H1 (cell line): ENCODE measurements around the gene ARHGAP26. TPM values are rescaled to one million over a fixed set of nuclear protein-coding genes. Genes with fewer than 3 reads are reported as not detected.

ENCODE experiments used
- CTCF ChIA-PET: fragments of 300-600 bp; sonication (Branson Sonifier 250); formaldehyde crosslinking; loops from one replicate; lab custom pipeline; 2021; ENCODE audit not compliant: partially characterized antibody; lab: Charles Lee
- POLR2A ChIA-PET: fragments of 300-600 bp; sonication (Branson Sonifier 250); formaldehyde crosslinking; loops from one replicate; lab custom pipeline; 2021; ENCODE audit warnings: inconsistent platforms; ENCODE audit not compliant: partially characterized antibody; lab: Charles Lee
- DNase-seq, 2 experiments: peaks; one replicate each; pipeline versions ENCODE4 v3.0.0 to v3.0.0-alpha.2; 2010 to 2022; ENCODE audit warnings: low spot score in 2 of 2, low read depth in 1 of 2, mixed read lengths in 1 of 2
- FAIRE-seq: peaks from 2 replicates; lab custom pipeline; 2011; peaks lifted over from hg19 to GRCh38; lab: Jason Lieb, UNC
- H2AFZ ChIP-seq: 2 replicates; pipeline ENCODE4 v1.8.1; 2012; ENCODE audit warnings: low read length, inconsistent platforms
- H2AK5ac ChIP-seq: 2 replicates; pipeline ENCODE4 v1.6.1; 2013; ENCODE audit warnings: low read depth, low read length
- H2BK120ac ChIP-seq: replicated peaks from 2 replicates; pipeline ENCODE3; 2013; ENCODE audit warnings: low read depth, low read length, inconsistent platforms
- H2BK12ac ChIP-seq: 2 replicates; pipeline ENCODE4 v1.6.1; 2013; ENCODE audit warnings: low read depth, low read length
- H2BK15ac ChIP-seq: 2 replicates; pipeline ENCODE4 v1.6.1; 2013; ENCODE audit warnings: low read length
- H2BK20ac ChIP-seq: 2 replicates; pipeline ENCODE4 v1.6.1; 2013; ENCODE audit warnings: low read length
- H2BK5ac ChIP-seq: 2 replicates; pipeline ENCODE4 v1.6.1; 2013; ENCODE audit warnings: low read depth, low read length
- H3K14ac ChIP-seq: 2 replicates; pipeline ENCODE4 v1.6.1; 2013; ENCODE audit warnings: inconsistent platforms; ENCODE audit not compliant: insufficient read length
- H3K18ac ChIP-seq: 2 replicates; pipeline ENCODE4 v1.6.1; 2013; ENCODE audit warnings: low read length; ENCODE audit errors: extremely low read depth
- H3K23ac ChIP-seq: 2 replicates; pipeline ENCODE4 v1.6.1; 2013; ENCODE audit warnings: inconsistent platforms; ENCODE audit not compliant: insufficient read length
- H3K23me2 ChIP-seq: 2 replicates; pipeline ENCODE4 v1.6.1; 2013; ENCODE audit warnings: low read depth, low read length
- H3K27ac ChIP-seq: 2 replicates; pipeline ENCODE4 v1.6.1; 2011; ENCODE audit warnings: low read depth, low read length, inconsistent platforms
- H3K27me3 ChIP-seq, 4 experiments: replicated peaks in 1 of 4; 1 replicate in 1 of 4; 2 replicates in 3 of 4; pipeline versions ENCODE4 v1.6.1 to v1.8.1; 2011 to 2013; ENCODE audit warnings: low read length in 3 of 4, mild to moderate bottlenecking in 3 of 4, inconsistent platforms in 2 of 4, mixed read lengths in 2 of 4, moderate library complexity in 1 of 4; ENCODE audit not compliant: control insufficient read depth in 3 of 4, insufficient read depth in 3 of 4; ENCODE audit errors: extremely low read depth in 1 of 4
- H3K36me3 ChIP-seq, 4 experiments: 2 replicates each; pipeline versions ENCODE4 v1.6.1 to v1.8.1; 2011 to 2013; ENCODE audit warnings: mild to moderate bottlenecking in 4 of 4, low read length in 3 of 4, moderate library complexity in 2 of 4, control low read depth in 1 of 4, inconsistent platforms in 1 of 4; ENCODE audit not compliant: insufficient read depth in 4 of 4, control insufficient read depth in 2 of 4
- H3K4ac ChIP-seq: replicated peaks from 2 replicates; pipeline ENCODE3; 2013; ENCODE audit warnings: low read length, low read depth, mixed read lengths, inconsistent platforms; ENCODE audit not compliant: insufficient read length
- H3K4me1 ChIP-seq, 4 experiments: replicated peaks in 1 of 4; 1 replicate in 1 of 4; 2 replicates in 3 of 4; pipeline versions ENCODE4 v1.6.1 to v1.8.1; 2011 to 2013; ENCODE audit warnings: low read length in 3 of 4, inconsistent platforms in 2 of 4, mixed read lengths in 1 of 4; ENCODE audit not compliant: insufficient read depth in 4 of 4, control insufficient read depth in 3 of 4
- H3K4me2 ChIP-seq, 2 experiments: 2 replicates each; pipeline versions ENCODE4 v1.6.1 to v1.8.1; 2011 to 2013; ENCODE audit warnings: low read depth in 2 of 2, low read length in 2 of 2, control low read depth in 1 of 2, inconsistent platforms in 1 of 2, mild to moderate bottlenecking in 1 of 2; ENCODE audit not compliant: insufficient read depth in 1 of 2
- H3K4me3 ChIP-seq, 4 experiments: fragments of 200-600, 300-600 bp in 1 of 4; sonication (generic), shearing (Covaris generic), sonication (Bioruptor Twin) in 1 of 4; 2 replicates each; pipeline versions ENCODE4 v1.5.1 to v1.8.1; 2011 to 2016; ENCODE audit warnings: low read length in 4 of 4, low read depth in 3 of 4, control low read depth in 2 of 4, inconsistent platforms in 2 of 4, mild to moderate bottlenecking in 2 of 4, mixed read lengths in 1 of 4, moderate library complexity in 1 of 4; ENCODE audit not compliant: insufficient read depth in 2 of 4; ENCODE audit errors: extremely low read depth in 1 of 4
- H3K56ac ChIP-seq: replicated peaks from 2 replicates; pipeline ENCODE3; 2013; ENCODE audit warnings: low read depth, mild to moderate bottlenecking, mixed read lengths, low read length, inconsistent platforms; ENCODE audit not compliant: insufficient read length
- H3K79me1 ChIP-seq: 2 replicates; pipeline ENCODE4 v1.6.1; 2013; ENCODE audit warnings: low read depth, low read length, control low read depth
- H3K79me2 ChIP-seq, 2 experiments: 2 replicates each; pipeline versions ENCODE4 v1.6.1 to v1.8.1; 2012 to 2013; ENCODE audit warnings: low read length in 2 of 2, mild to moderate bottlenecking in 2 of 2, inconsistent platforms in 1 of 2; ENCODE audit not compliant: insufficient read depth in 2 of 2, control insufficient read depth in 1 of 2
- H3K9ac ChIP-seq, 4 experiments: replicated peaks in 1 of 4; 1 replicate in 1 of 4; 2 replicates in 3 of 4; pipeline versions ENCODE4 v1.6.1 to v1.8.1; 2011 to 2013; ENCODE audit warnings: low read depth in 3 of 4, low read length in 3 of 4, control low read depth in 2 of 4, mild to moderate bottlenecking in 2 of 4, moderate library complexity in 2 of 4, inconsistent platforms in 1 of 4; ENCODE audit errors: extremely low read depth in 1 of 4
- H3K9me3 ChIP-seq, 2 experiments: 2 replicates each; pipeline versions ENCODE4 v1.6.1 to v1.8.1; 2012 to 2013; ENCODE audit warnings: mild to moderate bottlenecking in 2 of 2, moderate library complexity in 2 of 2, control low read depth in 1 of 2, inconsistent platforms in 1 of 2, low read depth in 1 of 2, low read length in 1 of 2, mixed read lengths in 1 of 2; ENCODE audit not compliant: insufficient read depth in 2 of 2
- H4K20me1 ChIP-seq, 2 experiments: replicated peaks in 1 of 2; 2 replicates each; pipeline versions ENCODE3 to v1.8.1; 2011 to 2013; ENCODE audit warnings: inconsistent platforms in 2 of 2, low read length in 2 of 2, mild to moderate bottlenecking in 1 of 2; ENCODE audit not compliant: insufficient read depth in 2 of 2, control insufficient read depth in 1 of 2
- H4K5ac ChIP-seq: 2 replicates; pipeline ENCODE4 v1.6.1; 2013; ENCODE audit warnings: low read length, low read depth, mixed read lengths, inconsistent platforms; ENCODE audit not compliant: insufficient read length
- H4K8ac ChIP-seq: 2 replicates; pipeline ENCODE4 v1.8.0; 2013; ENCODE audit warnings: mild to moderate bottlenecking, moderate library complexity, low read length, inconsistent platforms; ENCODE audit not compliant: insufficient read depth; ENCODE audit errors: extremely low read depth
- H4K91ac ChIP-seq: replicated peaks from 2 replicates; pipeline ENCODE3; 2013; ENCODE audit warnings: low read length, mixed read lengths, inconsistent platforms; ENCODE audit not compliant: insufficient read length
- ATF2 ChIP-seq: IDR thresholded peaks from 2 replicates; pipeline ENCODE4 v1.6.1; 2012; ENCODE audit warnings: low read length, inconsistent platforms
- EP300 ChIP-seq, 2 experiments: IDR thresholded peaks; 1 replicate in 1 of 2; 2 replicates in 1 of 2; pipeline ENCODE4 v1.6.1; 2011 to 2012; ENCODE audit warnings: low read depth in 2 of 2, low read length in 2 of 2, mild to moderate bottlenecking in 2 of 2, borderline replicate concordance in 1 of 2, inconsistent platforms in 1 of 2, moderate library complexity in 1 of 2
- FOSL1 ChIP-seq: IDR thresholded peaks from 2 replicates; pipeline ENCODE4 v1.6.1; 2011; ENCODE audit warnings: mild to moderate bottlenecking, low read depth, low read length, moderate library complexity; ENCODE audit not compliant: insufficient read depth
- HDAC2 ChIP-seq, 2 experiments: fragments of 300-600 bp in 1 of 2; sonication (generic) in 1 of 2; IDR thresholded peaks; 2 replicates each; pipeline ENCODE4 v1.6.1; 2011 to 2012; ENCODE audit warnings: low read depth in 2 of 2, low read length in 2 of 2, mild to moderate bottlenecking in 2 of 2, moderate library complexity in 2 of 2, borderline replicate concordance in 1 of 2, inconsistent platforms in 1 of 2
- JUN ChIP-seq: IDR thresholded peaks from 2 replicates; pipeline ENCODE4 v1.6.1; 2011; ENCODE audit warnings: low read depth, mild to moderate bottlenecking, improper control_type of control experiment, low read length
- JUND ChIP-seq: IDR thresholded peaks from 2 replicates; pipeline ENCODE4 v1.6.1; 2011; ENCODE audit warnings: mild to moderate bottlenecking, improper control_type of control experiment, low read length
- KDM1A ChIP-seq: fragments of 200-600, 300-600 bp; sonication (generic); IDR thresholded peaks from 2 replicates; pipeline ENCODE4 v1.7.1; 2016; ENCODE audit warnings: mild to moderate bottlenecking, low read length, borderline replicate concordance
- RBBP5 ChIP-seq: IDR thresholded peaks from 2 replicates; pipeline ENCODE4 v1.7.1; 2012; ENCODE audit warnings: low read depth, mild to moderate bottlenecking, inconsistent platforms, low read length, moderate library complexity, borderline replicate concordance
- SIRT6 ChIP-seq: IDR thresholded peaks from one replicate; pipeline ENCODE4 v1.7.1; 2012; ENCODE audit warnings: low read length, inconsistent platforms
- TAF7 ChIP-seq: optimal IDR thresholded peaks from 2 replicates; pipeline ENCODE3; 2011; ENCODE audit warnings: low read depth, mild to moderate bottlenecking, inconsistent platforms, low read length, moderate library complexity, borderline replicate concordance
- TBP ChIP-seq: IDR thresholded peaks from 2 replicates; pipeline ENCODE4 v1.6.1; 2011; ENCODE audit warnings: low read depth, low read length, improper control_type of control experiment
- WGBS, 2 experiments: shearing (Covaris generic) in 1 of 2; methylation state at CpG; one replicate each; pipeline versions ENCODE4 v1.1.6 to v1.1.7; 2013 to 2015; ENCODE audit warnings: low lambda C conversion rate in 2 of 2, mixed read lengths in 2 of 2, inconsistent platforms in 1 of 2, low coverage in 1 of 2, missing lambda C conversion rate in 1 of 2; ENCODE audit not compliant: insufficient replicate concordance in 2 of 2, insufficient coverage in 1 of 2, insufficient read length in 1 of 2; ENCODE audit errors: extremely low coverage in 1 of 2, missing lambda C conversion rate in 1 of 2; 5-methylcytosine and 5-hydroxymethylcytosine counted together
- polyA plus RNA-seq, 7 experiments: library from polyadenylated mRNA; depleted of rRNA in 3 of 7; stranded (reverse) in 5 of 7; unstranded in 2 of 7; fragments of >200 nt in 5 of 7; fragments of 200-250 nt in 2 of 7; gene quantifications; 1 replicate in 5 of 7; 2 replicates in 1 of 7; 4 replicates in 1 of 7; pipeline versions ENCODE4 v1.2.1 to v1.2.3, GENCODE V29; 2011 to 2013; ENCODE audit warnings: missing spikeins in 2 of 7, mixed read lengths in 2 of 7
- total RNA-seq: library from RNA; stranded (reverse); fragmentation: NEBNext Ultra II Directional; extraction: Animal tissue kit (Norgen Biotek cat#: 25700); gene quantifications from 2 replicates; pipeline ENCODE4 v1.2.1, GENCODE V29; 2021

The ARHGAP26 gene
- total and polyA plus RNA-seq, 2 of the 8 experiments (the other 6 are each of a cell fraction or from before 2014, with no cell fraction given) = 7.1 to 24.8 TPM

GRCh38 chr5:143037071-143037470, 266.9 kb downstream of the ARHGAP26 start:
- no peak overlapping the region for H2BK120ac ChIP-seq
- no peaks in the 10 kb centered on the region for H3K79me1 ChIP-seq
- FAIRE-seq (peak; percentile 89), DNase-seq (peak in 1 of 2 experiments; percentile 19)
- no peak overlapping the region for H3K27ac ChIP-seq
- no peak overlapping the region for H3K56ac ChIP-seq
- H3K9me3 ChIP-seq = no peaks in the 10 kb centered on the region
- H3K4me1 ChIP-seq = peaks cover 0 to 12% (median 6%) of the 10 kb centered on the region in 4 experiments; a peak in 5 of 7 replicates
- H2AK5ac ChIP-seq = no peak overlapping the region
- H3K9ac ChIP-seq = no peak overlapping the region
- H2BK15ac ChIP-seq = no peak overlapping the region
- no peak overlapping the region for H3K4ac ChIP-seq
- no peak overlapping the region for H2BK5ac ChIP-seq
- no peak overlapping the region for H3K4me3 ChIP-seq
- ChIA-PET POLR2A (interaction anchor here (1.0 kb wide), 1 partner anchor 53 kb away, joined by 3 read pairs; no protein-coding TSS in a partner anchor), CTCF (interaction anchor here (1.0 to 1.6 kb wide), 3 partner anchors 10 to 72 kb away, joined by 3 to 4 read pairs (median 3); no protein-coding TSS in a partner anchor)
- no peak overlapping the region for H4K8ac ChIP-seq
- H3K23ac ChIP-seq = no peak overlapping the region
- no peak overlapping the region for H2AFZ ChIP-seq
- no peaks in the 10 kb centered on the region for H3K79me2 ChIP-seq
- H4K91ac ChIP-seq = no peak overlapping the region
- no peak overlapping the region for H2BK20ac ChIP-seq
- H3K4me2 ChIP-seq = no peak overlapping the region
- no peaks in the 10 kb centered on the region for H4K20me1 ChIP-seq
- H4K5ac ChIP-seq = no peak overlapping the region
- no peak overlapping the region for H3K18ac ChIP-seq
- peaks cover 0 to 3% (median 0%) of the 10 kb centered on the region in 4 experiments; a peak in 1 of 8 replicates for H3K36me3 ChIP-seq
- H3K27me3 ChIP-seq = no peaks in the 10 kb centered on the region; a peak in 1 of 7 replicates
- H3K23me2 ChIP-seq = no peaks in the 10 kb centered on the region
- no peak overlapping the region for H2BK12ac ChIP-seq
- WGBS, 2 experiments = 28% methylated on average over 3 of the region's 3 CpGs; no CpG with 5 or more reads in 1 of the 2 experiments
- no peak overlapping the region for H3K14ac ChIP-seq
- TF ChIP-seq HDAC2 (IDR thresholded peaks at IDR 0.05; ENCODE audit: borderline replicate concordance in 1 of 2, low read depth in 2 of 2, low read length in 2 of 2) (peak in 1 of 2 experiments; percentile 83; a peak in 1 of 4 replicates), SIRT6 (no peak), JUND (peak; percentile 90), TAF7 (no peak), TBP (no peak), RBBP5 (no peak), KDM1A (no peak), JUN (0 out of 2 replicates have a peak, but pooled peaks have one; percentile 44), FOSL1 (no peak), ATF2 (no peak), EP300 (IDR thresholded peaks at IDR 0.05; ENCODE audit: borderline replicate concordance in 1 of 2, low read depth in 2 of 2, low read length in 2 of 2) (peak in 1 of 2 experiments; percentile 39; a peak in 1 of 3 replicates)
